NCI-H446 treated with DMSO at 0.1 percent for 48 hours (cell line): ENCODE measurements around the gene GNG14.
A peak's percentile ranks its signal among the peaks of the same experiment; 100 is the strongest.
"Not testable (repeated sequence)": the region's sequence is repeated elsewhere in the genome, so short reads cannot be mapped to it uniquely, and the experiment has no call there.

Experiments
- DNase-seq: peaks from one replicate; lab custom pipeline; 2025; lab: John Stamatoyannopoulos, UW

The GNG14 gene

GRCh38 chr19:12696366-12697335, 8.9 kb downstream of the GNG14 start, which contains the start of gene FBXW9:
Gene FBXW9, minus strand, starts transcription at chr19:12696631. Its CDS starts 50 bp downstream, at chr19:12696581.
- DNase-seq = peak; percentile 84

- not testable (repeated sequence) for DNase-seq
Measured at GRCh38 chr19:12697425-12697824, 9.6 kb downstream of the GNG14 start.

- no peak for DNase-seq
Measured at GRCh38 chr19:12698138-12698537, 10.3 kb downstream of the GNG14 start.

- DNase-seq = no peak
Measured at GRCh38 chr19:12701596-12702282, 13.9 kb downstream of the GNG14 start.

GRCh38 chr19:12703046-12703445, 15.2 kb downstream of the GNG14 start:
- DNase-seq = peak; percentile 24

GRCh38 chr19:12705169-12705568, 17.4 kb downstream of the GNG14 start:
- no peak for DNase-seq

- DNase-seq = no peak
Measured at GRCh38 chr19:12705654-12706331, 18.0 kb downstream of the GNG14 start.

GRCh38 chr19:12706332-12706718, 18.5 kb downstream of the GNG14 start:
- DNase-seq = no peak

- no peak for DNase-seq
Measured at GRCh38 chr19:12708641-12709040, 20.8 kb downstream of the GNG14 start.

- no peak for DNase-seq
Measured at GRCh38 chr19:12711187-12711586, 23.4 kb downstream of the GNG14 start.

- not testable (repeated sequence) for DNase-seq
Measured at GRCh38 chr19:12712077-12712476, 24.3 kb downstream of the GNG14 start.

GRCh38 chr19:12713304-12713703, 25.5 kb downstream of the GNG14 start:
- not testable (repeated sequence) for DNase-seq

- DNase-seq = no peak
Measured at GRCh38 chr19:12715102-12715501, 27.3 kb downstream of the GNG14 start.

GRCh38 chr19:12715929-12716328, 28.1 kb downstream of the GNG14 start:
- no peak for DNase-seq

GRCh38 chr19:12720296-12720695, 32.5 kb downstream of the GNG14 start:
- DNase-seq = no peak

GRCh38 chr19:12720851-12721655, 33.3 kb downstream of the GNG14 start:
- no peak for DNase-seq

- DNase-seq = peak; percentile 13
Measured at GRCh38 chr19:12721656-12722565, 34.1 kb downstream of the GNG14 start.

- peak; percentile 97 for DNase-seq
Measured at GRCh38 chr19:12722566-12723380, 35.0 kb downstream of the GNG14 start.

GRCh38 chr19:12723381-12723640, 35.5 kb downstream of the GNG14 start:
- DNase-seq = no peak
